K562 (cell line): ENCODE data around the gene YOD1. TPM values are rescaled to one million over a fixed set of nuclear protein-coding genes. Genes with fewer than 3 reads are reported as not detected.

Source experiments
- CBX2 ChIP-seq: fragments of 200-600 bp; sonication (generic); IDR thresholded peaks from one replicate; pipeline ENCODE4 v1.6.1; 2012; ENCODE audit warnings: mild to moderate bottlenecking, low read length, inconsistent platforms; ENCODE audit not compliant: insufficient read depth, poor library complexity, severe bottlenecking
- CHD7 ChIP-seq: fragments of 200-600 bp; sonication (generic); IDR thresholded peaks from one replicate; pipeline ENCODE4 v1.6.1; 2012; ENCODE audit warnings: mild to moderate bottlenecking, low read depth, low read length, inconsistent platforms
- CXXC5 ChIP-seq: fragments of 250-450 bp; sonication (Bioruptor Pico); IDR thresholded peaks from 2 replicates; pipeline ENCODE4 v1.8.0; 2022; ENCODE audit warnings: inconsistent platforms, mild to moderate bottlenecking, moderate library complexity
- EP400 ChIP-seq: fragments of 450-650 bp; IDR thresholded peaks from 2 replicates; pipeline ENCODE4 v1.6.1; 2017; ENCODE audit warnings: antibody characterized with exemption, mild to moderate bottlenecking, moderate library complexity
- MBD2 ChIP-seq: sonication (generic); IDR thresholded peaks from 2 replicates; pipeline ENCODE4 v1.6.1; 2016; ENCODE audit warnings: low read depth, borderline replicate concordance
- MXI1 ChIP-seq: IDR thresholded peaks from 2 replicates; pipeline ENCODE4 v1.6.1; 2011; ENCODE audit warnings: low read depth, mild to moderate bottlenecking, improper control_type of control experiment, low read length
- NCOR1 ChIP-seq: fragments of 450-650 bp; IDR thresholded peaks from 2 replicates; pipeline ENCODE4 v1.6.1; 2016; ENCODE audit warnings: mild to moderate bottlenecking, moderate library complexity
- NR2C2 ChIP-seq, 2 experiments: fragments of 200-800 bp in 1 of 2; sonication (Bioruptor generic) in 1 of 2; sonication (generic) in 1 of 2; formaldehyde crosslinking in 1 of 2; IDR thresholded peaks; 2 replicates each; pipeline versions ENCODE4 v1.6.1 to v1.8.0; 2016 to 2022; ENCODE audit warnings: mild to moderate bottlenecking in 1 of 2, missing compliant biosample characterization in 1 of 2, missing genetic modification characterization in 1 of 2, missing genetic modification reagents in 1 of 2
- RERE ChIP-seq: sonication (generic); formaldehyde crosslinking; IDR thresholded peaks from 2 replicates; pipeline ENCODE4 v1.8.0; 2023; ENCODE audit warnings: missing genetic modification reagents, mild to moderate bottlenecking, borderline replicate concordance
- TAF9B ChIP-seq: fragments of 450-650 bp; IDR thresholded peaks from 2 replicates; pipeline ENCODE4 v1.6.1; 2018; ENCODE audit warnings: mild to moderate bottlenecking; ENCODE audit not compliant: partially characterized antibody
- TAL1 ChIP-seq: fragments of 450-650 bp; IDR thresholded peaks from 2 replicates; pipeline ENCODE4 v1.6.1; 2016; ENCODE audit warnings: mild to moderate bottlenecking
- ZNF766 ChIP-seq: fragments of 200-800 bp; sonication (Bioruptor generic); conservative IDR thresholded peaks from 2 replicates; pipeline ENCODE4 v1.6.1; 2016; ENCODE audit warnings: missing genetic modification characterization, missing compliant biosample characterization
- polyA plus RNA-seq, 8 experiments: library from polyadenylated mRNA; depleted of rRNA in 4 of 8; stranded (reverse) in 5 of 8; unstranded in 3 of 8; fragments of >200 nt; fragmentation: Nextera tagmentation in 2 of 8; fragmentation: Illumina TruSeq in 1 of 8; extraction: Ambion mirVana in 2 of 8; extraction: Trizol in 1 of 8; gene quantifications; 2 replicates each; pipeline versions ENCODE4 v1.2.1 to v1.2.3, GENCODE V29; 2011 to 2014; ENCODE audit warnings: inconsistent platforms in 1 of 8, missing spikeins in 1 of 8
- total RNA-seq, 7 experiments: library from RNA; depleted of rRNA in 6 of 7; stranded (reverse); fragments of >200 nt in 6 of 7; fragmentation: Illumina TruSeq in 2 of 7; extraction: Trizol in 2 of 7; gene quantifications; 2 replicates each; pipeline versions ENCODE4 v1.2.1 to v1.2.3, GENCODE V29; 2011 to 2021; ENCODE audit warnings: low replicate concordance in 1 of 7

YOD1 gene
- total and polyA plus RNA-seq, 9 of the 15 experiments (the other 6 are each of a cell fraction or from before 2014, with no cell fraction given), result 18.2 to 78.1 (median 46.9) TPM

GRCh38 chr1:207036865-207037264, 14.1 kb downstream of the YOD1 start (continued):
- no peak for TF ChIP-seq RERE (CRISPR knock-in tag)
- no peak for TF ChIP-seq ZNF766 (CRISPR knock-in tag)
- no peak for TF ChIP-seq NR2C2 (CRISPR knock-in tag; IDR thresholded peaks at IDR 0.05)
- no peak for TF ChIP-seq NR2C2 (tag; IDR thresholded peaks at IDR 0.05)
- 0 out of 2 replicates have a peak, but pooled peaks have one; percentile 15 for TF ChIP-seq TAL1
- no peak for TF ChIP-seq MBD2
- no peak for TF ChIP-seq CXXC5
- peak; percentile 18; the same call in 1 of the 2 replicates for TF ChIP-seq EP400
- TF ChIP-seq CHD7, result no peak
- TF ChIP-seq CBX2, result no peak
- TF ChIP-seq NCOR1, result no peak; the same call in 1 of the 2 replicates
- no peak for TF ChIP-seq TAF9B
- no peak for TF ChIP-seq MXI1
